ENCODE measurements around the gene FAT1.
"Not testable (repeated sequence)": the region's sequence is repeated elsewhere in the genome, so short reads cannot be mapped to it uniquely, and the experiment has no call there.

- not testable (repeated sequence) for TF ChIP-seq CTCF, POLR2A (IDR thresholded peaks at IDR 0.05)
Measured at GRCh38 chr4:186756550-186756949, 32.9 kb upstream of the FAT1 start.

All from esophagus squamous epithelium (tissue), 4 donors.